Measurements from ENCODE around the gene CDH4. TPM values are rescaled to one million over a fixed set of nuclear protein-coding genes. Genes with fewer than 3 reads are reported as not detected.

CDH4 gene
- total and polyA plus RNA-seq, 10 donors: 0.30 to 20.1 (median 7.7) TPM

DNA sequence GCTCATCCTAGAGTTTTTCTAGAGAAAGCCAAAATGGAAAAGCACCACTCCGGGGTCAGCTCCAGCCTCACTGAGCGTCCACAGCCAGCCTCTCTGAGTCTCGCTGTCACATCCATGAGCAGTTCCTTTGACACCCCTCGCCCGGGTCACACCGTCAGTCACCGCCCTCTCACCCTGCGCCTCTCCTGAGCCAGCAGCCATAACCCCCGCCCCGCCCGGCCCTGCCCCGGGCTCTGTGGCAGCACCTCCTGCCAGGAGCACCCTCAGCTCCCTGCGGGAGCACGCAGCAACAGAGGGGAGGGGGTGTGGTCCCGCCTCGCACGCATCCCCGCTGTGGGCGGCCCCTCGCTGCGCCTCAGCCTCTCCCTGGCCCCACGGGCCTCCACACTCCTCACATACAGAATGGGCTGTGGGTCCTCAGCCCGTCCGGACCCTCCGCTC lies 545.9 kb downstream of the CDH4 start:
- peaks cover 0 to 4% (median 0%) of the 10 kb centered on the region in 8 donors for H3K9me3 ChIP-seq
- H3K27ac ChIP-seq: no peak overlapping the region
- no peaks in the 10 kb centered on the region for H3K36me3 ChIP-seq
- DNase-seq: no peak
- intact Hi-C loops (cut with DNase I; ENCODE audit: low total_unique reads): no loop called here
- H3K4me1 ChIP-seq: no peaks in the 10 kb centered on the region
- no peak for TF ChIP-seq POLR2AphosphoS5 (IDR thresholded peaks at IDR 0.05)
- no peak for TF ChIP-seq CTCF (IDR thresholded peaks at IDR 0.05 in 8 of 11, conservative IDR thresholded peaks at IDR 0.05 in 3 of 11)
- no peak for TF ChIP-seq POLR2A (IDR thresholded peaks at IDR 0.05)
- no peak overlapping the region for H3K4me3 ChIP-seq
- H3K27me3 ChIP-seq (replicated peaks in 1 of 7): peaks cover 0 to 45% (median 0%) of the 10 kb centered on the region in 7 donors
- 84 to 92% (median 90%) methylated on average over 23 to 25 of the region's 25 CpGs for WGBS, 5 donors

- H3K9me3 ChIP-seq: no peaks in the 10 kb centered on the region
- H3K4me3 ChIP-seq: no peak overlapping the region
- H3K27ac ChIP-seq: no peak overlapping the region
- no peaks in the 10 kb centered on the region for H3K36me3 ChIP-seq
- peaks cover 0 to 2% (median 0%) of the 10 kb centered on the region in 6 donors for H3K4me1 ChIP-seq
- peaks cover 0 to 51% (median 0%) of the 10 kb centered on the region in 7 donors for H3K27me3 ChIP-seq (replicated peaks in 1 of 7)
- TF ChIP-seq CTCF (IDR thresholded peaks at IDR 0.05 in 8 of 11, conservative IDR thresholded peaks at IDR 0.05 in 3 of 11) (no peak), POLR2A (IDR thresholded peaks at IDR 0.05) (no peak), POLR2AphosphoS5 (IDR thresholded peaks at IDR 0.05) (no peak)
- WGBS, 5 donors: 83 to 91% (median 91%) methylated on average over 15 to 16 of the region's 16 CpGs
- intact Hi-C loops (cut with DNase I; ENCODE audit: low total_unique reads): no loop called here
- no peak for DNase-seq
These were observed 546.6 kb downstream of the CDH4 start for GRCh38 chr20:61798632-61799031.

DNA sequence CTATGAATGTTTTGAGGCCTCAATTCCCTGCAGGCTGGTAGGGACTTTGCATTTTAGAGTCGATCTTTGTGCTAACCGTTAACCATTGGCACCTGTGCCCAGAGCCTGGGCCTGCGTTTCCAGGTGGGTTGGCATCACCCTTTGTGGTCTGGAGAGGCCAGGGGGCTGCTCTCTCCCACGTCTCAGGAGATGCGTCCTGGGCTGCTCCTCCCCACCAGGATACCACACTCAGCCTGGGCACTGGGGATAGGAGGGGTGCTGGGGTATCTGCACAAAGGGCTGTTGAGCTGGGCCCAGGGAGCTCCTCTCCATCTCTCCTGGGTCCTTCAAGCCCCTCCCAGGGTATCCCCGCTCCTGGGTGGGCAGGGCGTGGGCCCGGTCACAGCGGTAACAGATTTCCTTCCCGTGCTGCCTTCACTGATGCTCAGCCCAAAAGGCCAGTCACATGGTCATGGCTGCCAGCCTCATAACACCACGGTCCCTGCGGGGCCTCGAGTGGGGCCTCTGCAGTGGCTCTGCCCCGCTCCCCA lies 547.4 kb downstream of the CDH4 start:
- Histone ChIP-seq H3K9me3 (no peaks in the 10 kb centered on the region), H3K36me3 (no peaks in the 10 kb centered on the region), H3K27me3 (replicated peaks in 1 of 7) (peaks cover 0 to 58% (median 0%) of the 10 kb centered on the region in 7 donors), H3K4me3 (no peak overlapping the region), H3K27ac (no peak overlapping the region), H3K4me1 (peaks cover 0 to 9% (median 0%) of the 10 kb centered on the region in 6 donors)
- peak; percentile 54 for DNase-seq
- TF ChIP-seq CTCF (IDR thresholded peaks at IDR 0.05 in 8 of 11, conservative IDR thresholded peaks at IDR 0.05 in 3 of 11): no peak
- TF ChIP-seq POLR2A (IDR thresholded peaks at IDR 0.05): no peak
- TF ChIP-seq POLR2AphosphoS5 (IDR thresholded peaks at IDR 0.05): no peak
- 76 to 85% (median 80%) methylated on average over 5 to 14 of the region's 14 CpGs for WGBS, 5 donors
- intact Hi-C loops (cut with DNase I; ENCODE audit: low total_unique reads): no loop called here

- Histone ChIP-seq H3K36me3 (no peaks in the 10 kb centered on the region), H3K4me1 (peaks cover 0 to 9% (median 0%) of the 10 kb centered on the region in 6 donors), H3K27ac (no peak overlapping the region), H3K4me3 (no peak overlapping the region), H3K9me3 (no peaks in the 10 kb centered on the region), H3K27me3 (replicated peaks in 1 of 7) (peaks cover 0 to 63% (median 0%) of the 10 kb centered on the region in 7 donors)
- intact Hi-C loops (cut with DNase I; ENCODE audit: low total_unique reads): no loop called here
- 79 to 90% (median 86%) methylated on average over 17 to 21 of the region's 21 CpGs for WGBS, 5 donors
- TF ChIP-seq POLR2A (IDR thresholded peaks at IDR 0.05) (no peak), POLR2AphosphoS5 (IDR thresholded peaks at IDR 0.05) (no peak), CTCF (IDR thresholded peaks at IDR 0.05 in 8 of 11, conservative IDR thresholded peaks at IDR 0.05 in 3 of 11) (no peak)
- DNase-seq: peak; percentile 47
These were observed 547.9 kb downstream of the CDH4 start for GRCh38 chr20:61799928-61800327.
